MM.1S (cell line): ENCODE measurements around the gene ANKS3.
"Not testable (repeated sequence)": the region's sequence is repeated elsewhere in the genome, so short reads cannot be mapped to it uniquely, and the experiment has no call there.

ENCODE experiments used
- DNase-seq: peaks from one replicate; pipeline ENCODE4 v3.0.0-alpha.2; 2015
- H2AFZ ChIP-seq: fragments of 300-600 bp; sonication (generic); 2 replicates; pipeline ENCODE4 v1.6.0; 2016; ENCODE audit warnings: antibody characterized with exemption, low read length
- H3F3A ChIP-seq: fragments of 300-600 bp; sonication (generic); 2 replicates; pipeline ENCODE4 v1.6.1; 2016; ENCODE audit warnings: mild to moderate bottlenecking, antibody characterized with exemption, low read length, moderate library complexity, mixed read lengths; ENCODE audit not compliant: insufficient read depth
- H3K27ac ChIP-seq: fragments of 300-600 bp; sonication (generic); 2 replicates; pipeline ENCODE4 v1.5.1; 2016; ENCODE audit warnings: mild to moderate bottlenecking, low read length
- H3K27me3 ChIP-seq: fragments of 300-600 bp; sonication (generic); replicated peaks from 2 replicates; pipeline ENCODE4 v1.6.0; 2016; ENCODE audit warnings: low read length; ENCODE audit not compliant: insufficient read depth
- H3K36me3 ChIP-seq: fragments of 300-600 bp; sonication (generic); replicated peaks from 2 replicates; pipeline ENCODE4 v1.6.1; 2016; ENCODE audit warnings: mild to moderate bottlenecking, low read length, mixed read lengths; ENCODE audit not compliant: insufficient read depth
- H3K4me1 ChIP-seq: fragments of 300-600 bp; sonication (generic); 2 replicates; pipeline ENCODE4 v1.6.1; 2016; ENCODE audit warnings: low read length, mixed read lengths
- H3K4me2 ChIP-seq: fragments of 300-600 bp; sonication (generic); 2 replicates; pipeline ENCODE4 v1.6.0; 2016; ENCODE audit warnings: low read depth, low read length
- H3K4me3 ChIP-seq: fragments of 300-600 bp; sonication (generic); 2 replicates; pipeline ENCODE4 v1.5.1; 2016; ENCODE audit warnings: low read length, mixed read lengths
- H3K79me2 ChIP-seq: fragments of 300-600 bp; sonication (generic); 2 replicates; pipeline ENCODE4 v1.6.1; 2016; ENCODE audit warnings: mixed run types, low read length, mixed read lengths
- H3K9ac ChIP-seq: fragments of 300-600 bp; sonication (generic); 2 replicates; pipeline ENCODE4 v1.6.1; 2016; ENCODE audit warnings: low read length, mixed read lengths
- H3K9me2 ChIP-seq: fragments of 300-600 bp; sonication (generic); replicated peaks from 2 replicates; pipeline ENCODE4 v1.6.1; 2016; ENCODE audit warnings: mild to moderate bottlenecking, low read length, mixed read lengths; ENCODE audit not compliant: insufficient read depth
- H3K9me3 ChIP-seq: fragments of 300-600 bp; sonication (generic); replicated peaks from 2 replicates; pipeline ENCODE4 v1.6.1; 2016; ENCODE audit warnings: mild to moderate bottlenecking, low read length, mixed read lengths; ENCODE audit not compliant: insufficient read depth
- H4K20me1 ChIP-seq: fragments of 300-600 bp; sonication (generic); 2 replicates; pipeline ENCODE4 v1.6.1; 2016; ENCODE audit warnings: mild to moderate bottlenecking, low read length, moderate library complexity, mixed read lengths; ENCODE audit not compliant: insufficient read depth
- CTCF ChIP-seq: fragments of 300-600 bp; sonication (generic); IDR thresholded peaks from 2 replicates; pipeline ENCODE4 v1.5.1; 2016; ENCODE audit warnings: antibody characterized with exemption, low read length, mixed read lengths
- EZH2 ChIP-seq: fragments of 300-600 bp; sonication (generic); optimal IDR thresholded peaks from 2 replicates; pipeline ENCODE3; 2017; ENCODE audit warnings: low read depth, mild to moderate bottlenecking, antibody characterized with exemption, low read length, mixed read lengths
- EZH2phosphoT487 ChIP-seq: fragments of 300-600 bp; sonication (generic); IDR thresholded peaks from 2 replicates; pipeline ENCODE4 v1.6.1; 2018; ENCODE audit warnings: antibody characterized with exemption, low read length

Gene ANKS3

DNA sequence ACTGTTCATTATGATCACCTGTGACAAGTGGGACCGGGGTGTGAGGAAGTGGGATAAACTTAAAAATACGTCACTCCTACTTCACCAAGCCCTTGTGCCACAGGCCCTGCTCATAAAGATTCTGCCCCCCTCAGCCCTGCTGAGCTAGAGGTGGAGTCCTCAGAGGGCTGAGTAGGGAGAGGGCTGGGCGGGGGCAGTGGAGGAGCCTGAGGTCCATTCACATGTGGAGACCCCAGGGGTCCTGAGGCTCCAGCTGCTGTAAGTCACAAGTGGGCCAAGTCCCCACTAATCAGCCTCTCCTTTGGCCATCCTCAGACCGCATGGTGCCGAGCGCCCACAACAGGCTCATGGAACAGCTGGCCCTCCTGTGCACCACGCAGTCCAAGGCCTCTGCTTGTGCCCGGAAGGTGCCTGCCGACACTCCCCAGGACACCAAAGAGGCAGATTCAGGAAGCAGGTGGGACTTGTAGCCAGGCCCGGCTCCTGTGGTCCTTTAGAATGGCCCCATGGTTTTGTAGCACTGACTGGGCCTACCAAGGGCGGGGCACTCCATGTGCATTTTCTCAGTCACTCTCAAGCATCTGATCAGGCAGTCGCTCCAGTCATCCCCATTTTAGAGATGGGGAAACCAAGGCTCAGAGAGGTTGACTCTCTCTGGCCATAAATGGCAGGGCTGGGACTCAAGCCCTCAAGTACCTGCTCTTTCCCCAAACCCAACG, 10.6 kb upstream of the ANKS3 start:
- Histone ChIP-seq H3K27me3 (no peaks in the 10 kb centered on the region), H3K4me3 (no peak overlapping the region), H2AFZ (no peak overlapping the region), H3K36me3 (no peaks in the 10 kb centered on the region), H3K4me2 (no peak overlapping the region), H3K27ac (no peak overlapping the region), H3K4me1 (peaks cover 16% of the 10 kb centered on the region), H3K9ac (no peak overlapping the region), H4K20me1 (no peaks in the 10 kb centered on the region), H3F3A (peaks cover 15% of the 10 kb centered on the region; the same call in 1 of the 2 replicates), H3K79me2 (no peaks in the 10 kb centered on the region), H3K9me3 (no peaks in the 10 kb centered on the region), H3K9me2 (no peaks in the 10 kb centered on the region)
- no peak for DNase-seq
- no peak for TF ChIP-seq EZH2phosphoT487
- TF ChIP-seq CTCF = no peak
- no peak for TF ChIP-seq EZH2

DNA sequence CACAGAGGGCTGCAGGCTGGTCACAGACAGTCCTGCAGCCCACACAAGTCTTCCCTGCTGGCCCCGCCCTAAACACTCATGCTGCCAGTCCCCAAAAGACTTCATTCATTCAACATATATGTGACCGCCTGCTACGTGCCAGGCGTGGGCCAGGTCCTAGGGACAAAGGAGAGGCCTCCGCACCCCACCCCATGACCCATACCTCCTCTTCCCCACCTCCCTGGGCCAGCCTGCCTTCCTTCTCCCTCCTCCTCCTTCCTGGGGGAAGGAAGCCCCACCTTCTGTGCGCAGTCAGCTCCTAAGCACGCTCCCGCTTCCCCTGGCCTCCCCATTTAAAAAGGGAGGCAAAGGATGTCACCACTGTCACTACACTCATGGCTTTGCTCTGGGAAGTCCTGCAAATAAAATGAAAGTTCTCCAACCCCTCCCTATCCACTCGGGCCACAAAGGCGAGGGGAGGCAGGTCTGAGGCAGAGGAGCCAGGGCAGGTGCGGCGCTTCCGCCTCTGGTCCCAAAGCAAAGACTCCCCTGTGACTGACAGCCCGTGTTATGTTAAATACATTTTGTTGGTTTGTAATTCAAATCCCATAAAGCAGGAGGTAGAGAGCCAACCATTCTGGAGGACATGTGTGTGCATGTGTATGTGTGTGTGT, 9.3 kb upstream of the ANKS3 start:
- H3K36me3 ChIP-seq = no peaks in the 10 kb centered on the region
- DNase-seq = no peak
- H3K9me2 ChIP-seq = no peaks in the 10 kb centered on the region
- H3K79me2 ChIP-seq = no peaks in the 10 kb centered on the region
- H4K20me1 ChIP-seq = no peaks in the 10 kb centered on the region
- H3F3A ChIP-seq = peaks cover 9% of the 10 kb centered on the region; the same call in 1 of the 2 replicates
- no peaks in the 10 kb centered on the region for H3K9me3 ChIP-seq
- no peaks in the 10 kb centered on the region for H3K27me3 ChIP-seq
- no peak overlapping the region for H3K27ac ChIP-seq
- no peak overlapping the region for H3K9ac ChIP-seq
- no peak overlapping the region for H2AFZ ChIP-seq
- H3K4me2 ChIP-seq = no peak overlapping the region
- TF ChIP-seq EZH2 = no peak
- no peak for TF ChIP-seq CTCF
- no peak for TF ChIP-seq EZH2phosphoT487
- no peak overlapping the region for H3K4me3 ChIP-seq
- peaks cover 10% of the 10 kb centered on the region for H3K4me1 ChIP-seq

DNA sequence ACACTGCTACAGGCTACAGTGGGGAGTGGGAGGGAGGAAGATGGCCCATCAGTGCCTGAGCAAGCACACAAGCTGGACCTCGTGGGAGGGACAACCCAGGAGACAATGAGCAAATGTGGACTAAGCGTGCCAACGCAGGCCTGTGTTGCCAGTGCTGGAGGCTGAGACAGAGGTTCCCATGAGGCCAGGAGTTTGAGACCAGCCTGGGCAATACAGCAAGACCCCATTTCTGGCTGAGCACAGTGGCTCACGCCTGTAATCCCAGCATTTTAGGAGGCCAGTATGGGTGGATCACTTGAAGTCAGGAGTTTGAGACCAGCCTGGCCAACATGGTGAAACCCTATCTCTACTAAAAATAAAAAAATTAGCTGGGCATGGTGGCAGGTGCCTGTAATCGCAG, 4.3 kb upstream of the ANKS3 start:
- not testable (repeated sequence) for H3K9me2 ChIP-seq, DNase-seq, H3K4me1 ChIP-seq, H3F3A ChIP-seq, H2AFZ ChIP-seq, H3K4me2 ChIP-seq, H4K20me1 ChIP-seq, H3K27me3 ChIP-seq, H3K36me3 ChIP-seq, H3K4me3 ChIP-seq, H3K9ac ChIP-seq, H3K27ac ChIP-seq, H3K79me2 ChIP-seq, H3K9me3 ChIP-seq

GRCh38 chr16:4737545-4737944, 3.5 kb upstream of the ANKS3 start:
- Histone ChIP-seq H3K4me2 (no peak overlapping the region), H3K36me3 (no peaks in the 10 kb centered on the region), H3K4me1 (peaks cover 5% of the 10 kb centered on the region; the same call in 1 of the 2 replicates), H3K4me3 (no peak overlapping the region), H4K20me1 (no peaks in the 10 kb centered on the region), H3K9ac (no peak overlapping the region), H3K9me2 (no peaks in the 10 kb centered on the region), H3F3A (peaks cover 4% of the 10 kb centered on the region), H3K9me3 (no peaks in the 10 kb centered on the region), H3K79me2 (peaks cover 6% of the 10 kb centered on the region), H2AFZ (no peak overlapping the region), H3K27ac (no peak overlapping the region), H3K27me3 (no peaks in the 10 kb centered on the region)
- TF ChIP-seq EZH2 = no peak
- TF ChIP-seq CTCF = no peak
- no peak for TF ChIP-seq EZH2phosphoT487
- DNase-seq = no peak
